GM12878 (cell line): Measurements from ENCODE around the gene JUN. TPM values are rescaled to one million over a fixed set of nuclear protein-coding genes. Genes with fewer than 3 reads are reported as not detected.

ENCODE experiments used
- ATAC-seq: fragments of 200-7000 bp; cut with Tn5 transposase; 3 replicates; pipeline ENCODE4 v1.9.1; 2020; ENCODE audit warnings: mild to moderate bottlenecking, moderate library complexity
- BruUV-seq: library from RNA; stranded (reverse); fragments of 400-500 nt; replicated peaks from 2 replicates; lab custom pipeline; 2021; lab: Mats Ljungman, UMichigan
- CTCF ChIA-PET: fragments of 300-600 bp; sonication (Branson Sonifier 250); formaldehyde crosslinking; extraction: SDS; loops from one replicate; lab custom pipeline; 2021; ENCODE audit warnings: inconsistent platforms; lab: Yijun Ruan, JAX
- POLR2A ChIA-PET: fragments of 350-600 bp; formaldehyde crosslinking; extraction: SDS; loops from one replicate; lab custom pipeline; 2021; ENCODE audit warnings: inconsistent platforms; lab: Charles Lee
- RAD21 ChIA-PET: fragments of 300-600 bp; sonication (Branson Sonifier 250); formaldehyde crosslinking; loops from one replicate; lab custom pipeline; 2023; ENCODE audit warnings: antibody characterized with exemption; ENCODE audit not compliant: unreplicated experiment; lab: Charles Lee
- SMC1A ChIA-PET: fragments of 300-600 bp; sonication (Branson Sonifier 250); formaldehyde crosslinking; loops from one replicate; lab custom pipeline; 2023; ENCODE audit not compliant: unreplicated experiment, uncharacterized antibody; lab: Charles Lee
- DNase-seq: peaks from one replicate; pipeline ENCODE4 v3.0.0-alpha.2; 2011; ENCODE audit warnings: low read depth, low spot score
- FAIRE-seq: peaks from 3 replicates; lab custom pipeline; 2011; peaks lifted over from hg19 to GRCh38; lab: Jason Lieb, UNC
- H2AFZ ChIP-seq: 2 replicates; pipeline ENCODE4 v1.6.0; 2011; ENCODE audit warnings: low read depth, low read length, control low read depth; ENCODE audit not compliant: control insufficient read depth
- H3K27ac ChIP-seq: 2 replicates; pipeline ENCODE4 v1.5.1; 2011; ENCODE audit warnings: control low read depth; ENCODE audit not compliant: control insufficient read depth, insufficient read depth
- H3K27me3 ChIP-seq, 2 experiments: replicated peaks in 1 of 2; 2 replicates each; pipeline versions ENCODE4 v1.6.0 to v1.6.1; 2011; ENCODE audit warnings: low read length in 1 of 2; ENCODE audit not compliant: control insufficient read depth in 2 of 2, insufficient read depth in 2 of 2
- H3K36me3 ChIP-seq, 2 experiments: 2 replicates each; pipeline ENCODE4 v1.5.1; 2011; ENCODE audit warnings: low read length in 1 of 2; ENCODE audit not compliant: control insufficient read depth in 2 of 2, insufficient read depth in 2 of 2
- H3K4me1 ChIP-seq: 2 replicates; pipeline ENCODE4 v1.6.1; 2011; ENCODE audit warnings: mild to moderate bottlenecking, low read length, moderate library complexity, mixed read lengths; ENCODE audit not compliant: control insufficient read depth, insufficient read depth
- H3K4me2 ChIP-seq: 2 replicates; pipeline ENCODE4 v1.6.0; 2011; ENCODE audit warnings: control low read depth; ENCODE audit not compliant: control insufficient read depth, insufficient read depth
- H3K4me3 ChIP-seq: fragments of 200-600 bp; sonication (generic); 2 replicates; pipeline ENCODE4 v1.5.1; 2016
- H3K79me2 ChIP-seq: 2 replicates; pipeline ENCODE4 v1.6.0; 2011; ENCODE audit warnings: low read length; ENCODE audit not compliant: control insufficient read depth, insufficient read depth
- H3K9ac ChIP-seq: 2 replicates; pipeline ENCODE4 v1.8.0; 2011; ENCODE audit warnings: low read length, control low read depth, mixed read lengths; ENCODE audit not compliant: control insufficient read depth, insufficient read depth
- H3K9me3 ChIP-seq: replicated peaks from 3 replicates; pipeline ENCODE4 v1.5.1; 2011; ENCODE audit warnings: mild to moderate bottlenecking, low read length; ENCODE audit not compliant: control insufficient read depth, insufficient read depth
- H4K20me1 ChIP-seq: 2 replicates; pipeline ENCODE4 v1.6.0; 2011; ENCODE audit not compliant: control insufficient read depth, insufficient read depth
- ASH2L ChIP-seq: fragments of 300-600, 200-600 bp; sonication (generic); IDR thresholded peaks from 2 replicates; pipeline ENCODE4 v1.6.1; 2017; ENCODE audit warnings: low read depth, mild to moderate bottlenecking, borderline replicate concordance
- CBX5 ChIP-seq: sonication (generic); IDR thresholded peaks from 2 replicates; pipeline ENCODE4 v1.6.1; 2016; ENCODE audit warnings: low read depth, moderate library complexity, mild to moderate bottlenecking, inconsistent platforms
- HDAC2 ChIP-seq: fragments of 200-600 bp; sonication (generic); IDR thresholded peaks from 2 replicates; pipeline ENCODE4 v1.6.1; 2017
- MYB ChIP-seq: fragments of 150-350 bp; IDR thresholded peaks from 2 replicates; pipeline ENCODE4 v1.6.1; 2014; ENCODE audit warnings: mild to moderate bottlenecking, low read depth, low read length, borderline replicate concordance
- PML ChIP-seq: IDR thresholded peaks from 2 replicates; pipeline ENCODE4 v1.6.1; 2012; ENCODE audit warnings: low read length, inconsistent platforms
- POLR2AphosphoS5 ChIP-seq: IDR thresholded peaks from 2 replicates; pipeline ENCODE4 v1.6.1; 2011; ENCODE audit warnings: mild to moderate bottlenecking, low read length, inconsistent platforms
- SP1 ChIP-seq: IDR thresholded peaks from one replicate; pipeline ENCODE4 v1.6.1; 2011; ENCODE audit warnings: low read depth, low read length
- TCF7 ChIP-seq: IDR thresholded peaks from 2 replicates; pipeline ENCODE4 v1.6.1; 2014; ENCODE audit warnings: antibody characterized with exemption, borderline replicate concordance
- ZBTB33 ChIP-seq: fragments of 450-650 bp; IDR thresholded peaks from 2 replicates; pipeline ENCODE4 v1.6.1; 2017; ENCODE audit warnings: mild to moderate bottlenecking
- ZNF687 ChIP-seq: fragments of 450-650 bp; IDR thresholded peaks from 2 replicates; pipeline ENCODE4 v1.6.1; 2017; ENCODE audit warnings: mild to moderate bottlenecking, moderate library complexity
- WGBS: methylation state at CpG from one replicate; pipeline ENCODE4 v1.1.6; 2016; ENCODE audit warnings: low lambda C conversion rate; ENCODE audit not compliant: insufficient replicate concordance, insufficient coverage; ENCODE audit errors: missing lambda C conversion rate; 5-methylcytosine and 5-hydroxymethylcytosine counted together
- in situ Hi-C: fragments of 300-500 bp; cut with MboI; formaldehyde crosslinking; loops from 9 replicates; pipeline ENCODE4 v1.14.3; 2018; ENCODE audit warnings: mixed read lengths
- intact Hi-C: fragments of 100-400 bp; cut with micrococcal nuclease; formaldehyde crosslinking; loops from one replicate; pipeline ENCODE4 v1.14.2; 2022; ENCODE audit not compliant: unreplicated experiment
- polyA plus RNA-seq, 11 experiments: library from polyadenylated mRNA; depleted of rRNA in 4 of 11; unstranded in 6 of 11; stranded (reverse) in 5 of 11; fragments of >200 nt; fragmentation: Nextera tagmentation in 4 of 11; fragmentation: Illumina TruSeq in 1 of 11; extraction: Ambion mirVana in 4 of 11; extraction: Trizol in 1 of 11; gene quantifications; 1 replicate in 1 of 11; 2 replicates in 10 of 11; pipeline versions ENCODE4 v1.2.1 to v1.2.3, GENCODE V29; 2011 to 2016; ENCODE audit warnings: inconsistent platforms in 2 of 11, missing spikeins in 2 of 11, low read depth in 1 of 11
- total RNA-seq, 4 experiments: library from RNA; depleted of rRNA in 3 of 4; stranded (reverse); fragments of >200 nt in 3 of 4; fragmentation: Illumina TruSeq in 1 of 4; extraction: Trizol in 1 of 4; gene quantifications; 2 replicates each; pipeline versions ENCODE4 v1.2.1 to v1.2.3, GENCODE V29; 2013 to 2021

Gene JUN
- total and polyA plus RNA-seq, 10 of the 15 experiments (the other 5 are each of a cell fraction or from before 2014, with no cell fraction given) = 0.18 to 8.4 (median 2.8) TPM

GRCh38 chr1:58746182-58746581 lies 37.7 kb downstream of the JUN start:
- no peak overlapping the region for H3K4me3 ChIP-seq
- no peak overlapping the region for H3K9ac ChIP-seq
- TF ChIP-seq SP1 (no peak), ASH2L (no peak), POLR2AphosphoS5 (no peak), ZBTB33 (no peak), ZNF687 (no peak), MYB (no peak), TCF7 (no peak), HDAC2 (no peak), PML (no peak), CBX5 (no peak)
- H3K36me3 ChIP-seq = no peaks in the 10 kb centered on the region
- intact Hi-C loops = loop anchor here (10.0 kb wide), 1 partner anchor 689 kb away; no protein-coding TSS in a partner anchor
- ChIA-PET CTCF (interaction anchor here (8.4 kb wide), 1 partner anchor 952 kb away, joined by 89 read pairs; no protein-coding TSS in a partner anchor), POLR2A (no interaction called here), SMC1A (no interaction called here), RAD21 (interaction anchor here (1.1 kb wide), 1 partner anchor 1013 kb away, joined by 3 read pairs; no protein-coding TSS in a partner anchor)
- 55% methylated on average over 1 of the region's 1 CpG for WGBS
- DNase-seq (no peak), FAIRE-seq (no peak), ATAC-seq (no peak)
- H3K9me3 ChIP-seq = no peaks in the 10 kb centered on the region
- H3K27ac ChIP-seq = no peak overlapping the region
- H3K27me3 ChIP-seq = peaks cover 0 to 3% of the 10 kb centered on the region in 2 experiments; a peak in 2 of 4 replicates
- in situ Hi-C loops = loop anchor here (25.0 kb wide), 1 partner anchor 966 kb away; no protein-coding TSS in a partner anchor
- H3K79me2 ChIP-seq = no peaks in the 10 kb centered on the region
- no peaks in the 10 kb centered on the region for H3K4me1 ChIP-seq
- H4K20me1 ChIP-seq = no peaks in the 10 kb centered on the region
- no TSS peak for BruUV-seq
- no peak overlapping the region for H3K4me2 ChIP-seq
- H2AFZ ChIP-seq = no peak overlapping the region
